Measurements from ENCODE around the gene THSD4.

The THSD4 gene

DNA sequence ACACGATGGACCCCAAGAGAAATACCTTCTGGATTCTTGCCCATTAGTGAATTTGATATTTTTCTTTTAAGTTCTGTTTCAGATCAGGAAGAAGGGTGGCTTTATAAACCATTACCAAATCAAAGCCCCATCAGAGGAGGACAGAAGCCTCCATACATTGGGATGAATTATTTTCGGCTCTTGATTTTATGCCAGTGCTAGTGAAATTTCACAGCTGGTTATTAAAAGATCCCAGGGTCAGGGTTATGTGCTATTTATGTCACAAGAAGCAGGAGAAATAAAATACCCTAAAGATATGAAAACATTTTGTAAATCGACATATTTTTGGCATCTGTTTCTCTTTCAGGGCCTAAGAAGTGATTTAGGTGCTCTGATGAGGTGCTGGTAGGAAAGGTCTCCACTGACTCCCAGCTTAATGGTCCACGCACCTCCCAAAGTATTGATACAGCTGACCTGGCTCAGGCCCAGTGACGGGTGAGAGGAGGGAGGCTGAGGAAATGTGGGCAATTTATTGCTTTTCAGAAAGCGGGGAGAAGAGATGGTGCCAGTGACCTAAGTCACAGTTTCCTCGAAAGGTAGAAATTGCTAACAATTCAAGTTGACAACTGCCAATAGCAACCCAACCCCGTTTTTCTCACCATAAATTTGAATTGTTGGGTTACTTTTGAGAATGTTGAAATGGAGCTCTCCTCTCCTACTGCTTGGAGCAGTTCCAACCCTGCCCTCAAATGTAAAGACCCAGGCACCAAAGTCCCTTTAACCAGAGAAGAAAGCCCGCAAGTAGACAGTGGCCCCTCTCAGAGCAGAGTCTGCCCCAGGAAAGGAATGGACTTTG lies 379.5 kb downstream of the THSD4 start:
- no peak overlapping the region for H3K4me3 ChIP-seq (replicated peaks; ENCODE audit: low read depth, low read length)
- TF ChIP-seq, protein P1, sequence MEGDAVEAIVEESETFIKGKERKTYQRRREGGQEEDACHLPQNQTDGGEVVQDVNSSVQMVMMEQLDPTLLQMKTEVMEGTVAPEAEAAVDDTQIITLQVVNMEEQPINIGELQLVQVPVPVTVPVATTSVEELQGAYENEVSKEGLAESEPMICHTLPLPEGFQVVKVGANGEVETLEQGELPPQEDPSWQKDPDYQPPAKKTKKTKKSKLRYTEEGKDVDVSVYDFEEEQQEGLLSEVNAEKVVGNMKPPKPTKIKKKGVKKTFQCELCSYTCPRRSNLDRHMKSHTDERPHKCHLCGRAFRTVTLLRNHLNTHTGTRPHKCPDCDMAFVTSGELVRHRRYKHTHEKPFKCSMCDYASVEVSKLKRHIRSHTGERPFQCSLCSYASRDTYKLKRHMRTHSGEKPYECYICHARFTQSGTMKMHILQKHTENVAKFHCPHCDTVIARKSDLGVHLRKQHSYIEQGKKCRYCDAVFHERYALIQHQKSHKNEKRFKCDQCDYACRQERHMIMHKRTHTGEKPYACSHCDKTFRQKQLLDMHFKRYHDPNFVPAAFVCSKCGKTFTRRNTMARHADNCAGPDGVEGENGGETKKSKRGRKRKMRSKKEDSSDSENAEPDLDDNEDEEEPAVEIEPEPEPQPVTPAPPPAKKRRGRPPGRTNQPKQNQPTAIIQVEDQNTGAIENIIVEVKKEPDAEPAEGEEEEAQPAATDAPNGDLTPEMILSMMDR (IDR thresholded peaks at IDR 0.05; ENCODE audit: low read length, missing control alignments) = no peak
- DNase-seq (ENCODE audit: low read depth) = no peak

DNA sequence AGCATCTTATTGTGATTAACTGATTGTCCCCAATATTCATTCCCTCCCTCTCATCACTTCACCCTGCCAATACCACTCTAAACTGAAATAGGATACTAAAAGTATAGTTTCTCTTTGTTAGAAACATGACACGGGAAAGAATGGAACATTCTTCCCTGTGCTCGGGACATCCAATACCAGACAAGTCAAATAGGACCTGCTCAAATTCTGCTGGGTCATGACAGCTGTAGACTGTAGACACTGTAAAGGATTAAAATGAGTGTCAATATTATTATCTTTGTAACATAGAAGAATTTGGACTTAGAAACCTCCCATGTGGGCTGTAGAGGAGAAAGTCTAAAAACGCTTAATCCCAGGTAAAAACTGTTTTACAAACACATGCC lies 380.1 kb downstream of the THSD4 start:
- TF ChIP-seq, protein P1 (IDR thresholded peaks at IDR 0.05; ENCODE audit: low read length, missing control alignments) = no peak
- no peak for DNase-seq (ENCODE audit: low read depth)
- no peak overlapping the region for H3K4me3 ChIP-seq (replicated peaks; ENCODE audit: low read depth, low read length)

DNA sequence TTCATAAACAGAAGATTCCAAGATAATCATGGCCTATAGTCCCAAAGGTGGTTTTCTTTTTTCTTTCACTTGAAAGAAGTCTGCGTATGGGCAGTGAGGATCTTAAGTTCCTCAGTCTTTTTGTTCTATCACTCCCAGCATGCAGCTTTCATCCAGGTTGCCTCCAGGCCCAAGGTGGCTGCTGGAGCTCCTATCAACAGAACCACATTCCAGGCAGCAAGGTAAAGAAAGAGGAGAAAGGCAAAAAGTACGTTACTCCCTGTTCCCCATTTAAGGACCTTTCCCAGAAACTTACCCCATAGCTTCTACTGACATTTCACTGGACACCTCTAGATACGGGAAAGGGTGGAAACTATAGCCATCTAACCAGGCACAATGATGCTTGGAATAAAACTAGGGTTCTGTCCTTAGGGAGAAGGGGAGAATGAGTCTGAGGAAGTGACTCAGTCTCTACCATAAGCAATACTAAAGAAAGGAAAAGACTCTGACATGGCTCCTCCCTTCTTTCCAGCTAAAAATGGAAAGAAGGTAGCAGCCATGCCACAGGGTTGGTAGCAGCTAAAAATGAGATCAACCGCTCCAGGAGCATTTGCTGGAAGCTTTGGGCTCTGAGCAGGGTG lies 381.2 kb downstream of the THSD4 start:
- DNase-seq (ENCODE audit: low read depth) = peak; percentile 56
- no peak overlapping the region for H3K4me3 ChIP-seq (replicated peaks; ENCODE audit: low read depth, low read length)
- TF ChIP-seq, protein P1 (IDR thresholded peaks at IDR 0.05; ENCODE audit: low read length, missing control alignments) = no peak

DNA sequence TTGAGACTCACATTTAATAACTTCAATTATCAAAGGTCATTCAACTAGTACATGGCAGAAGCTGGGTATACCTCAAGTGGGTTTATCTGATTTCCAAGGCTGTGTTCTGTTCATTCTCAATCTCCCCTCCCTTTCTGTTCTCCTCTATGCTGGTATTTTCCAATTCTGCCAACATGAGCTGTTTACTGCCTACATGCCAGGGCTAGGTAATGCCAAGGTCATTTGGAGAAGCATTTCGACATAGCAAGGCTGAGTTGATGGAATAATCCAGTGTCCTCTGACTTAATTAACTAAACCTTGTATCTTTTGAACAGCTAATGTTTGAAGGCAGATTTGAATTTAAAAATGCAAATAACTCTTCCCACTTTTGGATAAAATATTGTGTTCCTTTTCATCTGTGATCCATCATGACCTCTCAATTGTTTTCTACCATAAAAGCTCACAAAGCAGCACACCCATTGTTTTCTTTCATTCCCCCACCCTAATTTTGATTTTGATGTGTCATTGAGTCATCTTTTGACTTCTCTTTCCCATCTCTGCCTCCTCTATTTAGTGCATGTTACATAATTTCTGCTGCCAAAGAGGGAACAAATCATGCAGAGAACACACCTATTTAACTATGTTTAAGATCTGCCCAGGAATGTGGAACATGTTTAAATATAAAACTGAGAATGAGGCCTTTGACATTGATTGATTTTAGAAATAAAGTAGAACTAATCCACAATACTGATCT lies 386.2 kb downstream of the THSD4 start:
- TF ChIP-seq, protein P1 (IDR thresholded peaks at IDR 0.05; ENCODE audit: low read length, missing control alignments) = no peak
- no peak overlapping the region for H3K4me3 ChIP-seq (replicated peaks; ENCODE audit: low read depth, low read length)
- no peak for DNase-seq (ENCODE audit: low read depth)

DNA sequence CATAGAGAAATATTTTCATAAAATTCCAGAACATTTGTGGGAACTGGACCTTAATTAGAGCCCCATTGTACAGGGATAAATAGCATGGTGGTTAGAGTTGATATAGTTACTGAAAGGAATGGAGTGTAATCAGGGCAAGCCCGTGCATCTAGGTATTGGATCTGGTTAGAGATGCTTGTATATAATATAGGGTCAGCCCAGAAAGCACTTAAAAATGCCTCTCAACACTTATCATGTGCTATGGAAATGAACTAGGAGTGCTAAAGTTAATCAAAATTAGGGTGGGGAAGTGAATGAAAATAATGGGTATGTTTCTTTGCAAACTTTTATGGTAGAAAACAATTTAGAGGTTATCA lies 386.8 kb downstream of the THSD4 start:
- TF ChIP-seq, protein P1 (IDR thresholded peaks at IDR 0.05; ENCODE audit: low read length, missing control alignments) = no peak
- no peak overlapping the region for H3K4me3 ChIP-seq (replicated peaks; ENCODE audit: low read depth, low read length)

DNA sequence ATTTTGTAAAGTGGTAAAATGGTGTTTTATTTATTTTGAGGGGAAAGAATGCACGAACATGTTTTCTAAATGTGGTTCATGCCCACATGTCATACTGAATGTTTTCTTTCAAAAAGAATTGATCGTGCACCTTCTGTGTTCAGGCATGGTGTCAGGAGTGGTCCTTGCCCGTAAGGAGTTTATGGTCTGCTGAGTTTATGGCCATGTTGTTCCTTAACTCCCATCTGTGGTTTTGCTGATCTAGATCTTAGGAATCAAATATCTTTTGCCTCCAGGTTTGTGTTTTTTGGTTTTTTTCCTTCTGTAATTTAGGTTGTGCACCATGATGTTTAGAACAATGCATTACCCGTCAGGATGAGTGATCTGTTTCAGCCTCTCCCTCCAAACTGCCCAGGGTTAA lies 390.7 kb downstream of the THSD4 start:
- no peak for DNase-seq (ENCODE audit: low read depth)
- H3K4me3 ChIP-seq (replicated peaks; ENCODE audit: low read depth, low read length) = no peak overlapping the region
- TF ChIP-seq, protein P1 (IDR thresholded peaks at IDR 0.05; ENCODE audit: low read length, missing control alignments) = no peak

More for the DNA sequence above, 386.8 kb downstream of the THSD4 start:
- no peak for DNase-seq (ENCODE audit: low read depth)

Data from fibroblast of pulmonary artery (primary cell).